Tongue (tissue), 2 donors: ENCODE data around the gene BCL10. TPM values are rescaled to one million over a fixed set of nuclear protein-coding genes. Genes with fewer than 3 reads are reported as not detected.
A peak's percentile ranks its signal among the peaks of the same experiment; 100 is the strongest.

Source experiments
- DNase-seq: peaks from one replicate; pipeline ENCODE4 v3.0.0-alpha.2; 2015
- total RNA-seq: library from RNA; depleted of rRNA; stranded (reverse); fragments of >200 nt; gene quantifications from one replicate; pipeline ENCODE4 v1.2.3, GENCODE V29; 2014

Gene BCL10
- total RNA-seq, 1 donor from 2014 or later: 15.9 TPM

DNA sequence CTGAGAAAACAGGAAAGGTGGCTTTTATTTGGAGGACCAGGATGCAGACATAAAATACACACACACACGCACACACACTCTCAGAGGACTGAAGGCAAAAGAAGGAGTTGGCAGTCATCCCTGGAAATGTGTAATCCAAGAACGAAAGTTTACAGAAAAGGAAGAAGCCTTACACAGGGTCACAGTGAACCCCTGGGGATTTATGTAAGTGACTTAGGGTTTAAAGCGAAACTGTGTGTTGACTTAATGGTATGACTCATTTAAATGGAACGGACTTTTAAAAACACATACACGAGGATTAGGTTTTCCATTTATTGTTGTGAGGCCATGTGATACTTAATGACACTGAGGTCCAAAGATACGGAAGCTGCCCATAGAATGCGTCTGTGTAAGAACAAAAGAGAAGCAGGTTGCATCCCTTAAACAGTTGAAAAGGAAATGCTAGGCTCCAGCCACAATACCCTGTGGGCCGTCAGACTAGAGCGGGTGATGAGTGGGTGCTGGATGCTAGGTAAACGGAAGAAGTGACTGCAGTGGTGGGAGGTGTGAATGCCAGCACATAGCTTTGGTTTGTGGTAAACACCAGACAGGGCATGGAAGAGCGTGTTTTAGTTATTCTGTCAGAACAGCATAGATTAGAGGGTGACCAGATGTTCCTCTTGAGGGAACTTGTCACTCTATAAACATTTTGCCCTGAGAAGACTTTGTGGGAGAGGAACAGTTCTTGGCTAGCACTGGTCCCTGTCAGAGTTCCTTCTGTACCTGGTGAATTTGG, 21.6 kb upstream of the BCL10 start:
- DNase-seq: peak; percentile 94

DNA sequence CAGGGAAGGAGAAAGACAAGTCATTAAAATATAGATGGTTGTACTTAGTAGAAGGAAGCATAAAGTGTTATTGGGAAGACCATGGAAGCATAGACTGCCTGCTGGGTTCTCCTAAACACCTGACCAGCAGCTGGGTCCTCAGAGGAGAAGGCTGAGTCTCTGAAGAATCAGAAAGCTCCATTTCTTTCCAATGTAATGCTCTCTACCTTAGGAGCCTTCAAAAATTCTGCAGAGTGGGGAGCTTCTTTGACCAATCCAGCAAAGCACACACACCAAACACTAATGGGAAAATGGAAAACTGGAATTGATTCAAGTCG, 21.1 kb upstream of the BCL10 start:
- no peak for DNase-seq

DNA sequence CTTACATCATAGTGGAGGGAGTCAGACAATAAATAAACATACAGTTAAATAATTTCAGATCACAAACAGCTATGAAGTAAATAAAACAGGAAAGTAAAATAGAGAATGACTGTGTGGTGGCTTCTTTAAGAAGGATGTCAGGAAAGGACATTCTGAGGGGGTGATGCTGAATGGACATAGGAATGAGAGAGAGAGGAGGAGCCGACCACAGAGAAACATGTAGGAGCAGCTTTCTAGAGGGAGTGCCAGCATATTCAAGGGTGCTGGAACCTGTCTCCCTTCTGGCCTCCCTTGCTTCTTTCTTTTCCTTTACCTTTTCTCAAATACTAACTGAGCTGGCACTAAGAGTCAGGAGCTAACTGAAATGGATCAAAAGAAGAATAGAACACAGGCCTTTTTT, 20.5 kb upstream of the BCL10 start:
- no peak for DNase-seq

DNA sequence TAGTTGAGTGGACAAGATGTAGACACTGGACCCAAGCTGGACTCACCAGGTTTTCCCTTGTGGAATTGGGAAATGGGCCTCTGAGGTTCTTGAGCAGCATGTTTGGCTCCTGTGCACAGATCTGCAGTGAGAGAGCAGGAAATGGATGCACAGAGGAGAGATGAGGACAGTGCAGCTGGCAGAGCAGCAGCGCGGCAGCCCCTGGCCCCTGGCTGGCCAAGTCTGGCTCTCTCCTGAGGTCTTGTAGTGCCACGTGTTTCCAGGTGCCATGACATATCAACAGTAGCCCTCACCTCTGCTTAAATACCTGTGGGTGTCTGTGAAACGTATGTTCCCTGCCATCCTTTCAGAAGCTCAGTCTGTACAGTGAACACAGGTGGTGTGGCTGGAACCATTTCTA, 19.2 kb upstream of the BCL10 start:
- DNase-seq: no peak

DNA sequence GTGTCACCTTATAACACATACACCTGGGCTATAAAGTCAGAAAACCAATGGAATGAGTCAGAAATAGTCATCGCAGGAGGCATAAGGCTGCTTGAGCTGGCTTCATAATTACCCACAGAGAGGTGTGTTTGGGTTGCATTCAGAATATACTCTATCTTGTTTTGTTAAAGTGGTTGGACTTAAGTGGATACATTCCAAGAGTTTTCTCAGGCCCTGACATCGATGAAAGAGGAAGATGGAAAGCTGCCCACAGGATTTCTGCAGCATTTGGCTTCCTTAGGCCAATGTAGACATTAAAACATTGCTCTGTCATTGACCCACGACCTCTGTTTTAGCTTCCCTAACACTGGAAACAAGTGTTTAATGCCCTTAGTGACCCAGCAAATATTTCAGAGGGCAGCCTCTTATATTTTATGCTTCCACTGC, 18.6 kb upstream of the BCL10 start:
- no peak for DNase-seq

DNA sequence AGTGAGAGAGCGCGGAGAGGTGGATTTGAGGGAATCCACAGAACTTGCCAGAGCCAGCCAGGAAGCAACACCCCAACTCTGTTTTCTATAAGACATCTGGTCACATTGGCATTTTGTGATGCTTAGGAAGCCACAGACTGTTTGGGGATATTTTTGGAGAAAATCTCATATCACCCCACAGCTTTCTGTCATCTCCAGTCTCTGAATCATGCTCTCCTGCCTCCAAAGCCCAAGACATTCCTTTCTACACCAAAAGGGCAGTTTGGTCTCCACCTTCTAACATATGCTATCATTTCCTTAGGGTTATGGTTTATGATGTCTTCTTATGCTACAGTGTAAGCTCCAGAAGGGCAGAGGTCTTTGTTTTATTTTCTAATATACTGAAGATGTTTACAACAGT, 14.4 kb upstream of the BCL10 start:
- DNase-seq: no peak

DNA sequence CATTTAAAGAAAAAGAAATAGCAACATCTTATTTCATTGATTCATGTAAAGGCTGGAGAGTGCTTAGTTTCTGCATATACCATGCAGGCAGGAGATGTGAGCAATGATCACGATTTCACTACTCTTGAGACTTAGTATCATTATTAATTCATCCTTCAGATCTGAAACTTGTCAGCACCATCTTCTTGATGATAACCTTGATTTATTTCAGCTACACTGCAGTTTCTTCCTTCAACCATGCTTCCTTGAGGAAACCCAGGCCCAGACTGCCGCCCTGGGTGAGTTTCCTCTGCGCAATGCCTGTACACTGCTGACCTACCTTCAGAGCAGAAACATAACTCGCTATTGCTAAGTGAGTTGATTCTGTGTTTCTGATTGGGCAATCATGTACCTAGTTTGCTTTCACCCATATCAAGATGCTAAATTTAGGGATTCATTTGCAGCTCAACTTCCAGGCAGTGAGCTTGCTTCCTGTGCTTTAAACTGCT, 13.5 kb upstream of the BCL10 start:
- DNase-seq: no peak

DNA sequence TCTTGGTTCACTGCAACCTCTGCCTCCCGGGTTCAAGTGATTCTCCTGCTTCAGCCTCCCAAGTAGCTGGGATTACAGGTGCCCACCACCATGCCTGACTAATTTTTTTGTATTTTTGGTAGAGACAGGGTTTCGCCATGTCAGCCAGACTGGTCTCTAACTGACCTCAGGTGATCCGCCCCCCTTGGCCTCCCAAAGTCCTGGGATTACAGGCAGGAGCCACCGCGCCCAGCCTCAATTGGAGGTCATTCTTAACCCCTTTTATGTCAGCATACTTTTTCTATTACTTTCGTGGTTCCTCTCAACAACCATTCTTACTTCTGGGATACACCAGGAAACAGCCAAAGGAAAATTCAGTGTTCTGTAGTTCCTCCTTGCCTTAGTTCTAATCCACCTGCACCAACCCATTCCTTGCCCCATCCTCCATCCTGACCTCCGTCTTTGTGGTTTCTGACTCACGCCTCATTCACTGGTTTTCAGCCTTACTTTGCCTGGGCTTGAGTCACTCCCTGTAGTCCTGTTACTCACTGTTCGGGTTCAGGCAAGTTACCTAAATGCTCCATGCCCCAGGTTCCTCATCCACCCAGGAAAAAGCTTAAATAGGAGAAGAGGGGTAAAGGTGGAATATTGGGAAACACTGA, 12.9 kb upstream of the BCL10 start:
- no peak for DNase-seq

DNA sequence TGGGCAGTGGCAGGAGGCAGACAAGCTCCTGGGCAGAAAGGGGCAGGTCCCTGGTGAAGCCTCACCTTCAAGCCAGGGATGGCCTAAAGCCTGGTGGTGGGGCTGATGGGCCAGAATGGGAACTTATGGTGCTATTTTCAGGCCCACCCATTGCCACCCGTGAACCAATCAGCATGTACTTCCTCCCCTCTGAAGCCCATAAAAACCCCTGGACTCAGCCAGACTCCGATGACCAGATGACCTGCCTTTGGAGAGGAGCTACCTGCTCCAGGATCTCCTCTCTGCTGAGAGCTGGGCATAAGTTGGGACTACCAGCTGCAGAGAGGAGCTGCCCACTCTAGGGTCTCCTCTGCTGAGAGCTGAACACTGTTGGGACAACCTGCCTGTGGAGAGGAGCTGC, 7.8 kb upstream of the BCL10 start:
- DNase-seq: no peak

DNA sequence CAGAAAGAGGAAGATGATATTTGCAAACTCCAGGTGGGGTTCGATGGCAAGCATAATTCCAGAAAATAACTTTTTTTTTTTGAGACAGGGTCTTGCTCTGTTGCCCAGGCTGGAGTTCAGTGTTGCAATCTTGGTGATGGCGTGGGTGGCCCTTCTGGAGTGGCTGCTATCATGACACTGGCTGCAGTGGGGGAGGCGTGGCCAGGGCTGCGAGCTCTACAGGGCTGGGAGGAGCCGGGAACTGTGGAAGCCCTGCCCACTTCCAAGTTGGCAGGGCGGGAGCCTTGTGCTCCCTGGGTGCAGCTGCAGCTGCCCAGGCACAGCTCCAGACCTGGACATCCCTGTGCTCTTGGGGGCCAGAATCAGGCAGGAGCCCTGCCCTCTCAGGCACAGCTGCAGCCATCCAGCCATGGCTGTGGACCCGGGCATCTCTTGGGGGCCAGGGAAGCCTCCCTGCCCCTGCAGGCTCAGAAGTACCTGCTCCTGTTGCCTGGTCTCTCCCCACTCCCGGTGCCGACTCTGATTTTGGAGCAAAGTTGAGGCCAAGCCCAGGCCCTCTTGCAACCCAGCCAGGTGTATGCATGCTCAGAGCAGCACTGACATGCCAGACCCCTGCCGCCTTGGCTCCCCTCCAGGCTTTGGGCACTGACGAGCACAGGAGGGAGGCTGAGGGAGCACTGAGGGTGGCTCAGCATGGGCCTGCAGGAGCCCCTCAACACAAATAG, 7.2 kb upstream of the BCL10 start:
- peak; percentile 51 for DNase-seq

DNA sequence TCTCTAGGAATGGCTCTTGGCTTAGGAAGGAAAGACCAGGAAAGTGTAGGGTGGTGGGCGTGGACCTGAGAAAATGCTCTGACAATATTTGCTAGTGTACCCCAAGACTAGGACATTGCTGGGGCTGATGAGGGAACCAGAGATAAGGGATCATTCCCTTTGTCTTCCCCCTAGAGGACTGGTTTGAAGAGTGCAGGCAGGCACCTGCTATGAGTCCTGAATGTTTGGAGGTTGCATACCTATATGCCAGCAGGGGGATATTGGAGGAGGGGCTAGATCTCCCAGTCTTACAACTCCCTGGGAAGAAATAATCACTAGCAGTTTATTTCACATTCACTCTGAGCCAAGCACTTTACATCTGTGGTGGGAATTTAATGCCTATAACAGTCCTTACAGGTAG, 6.0 kb upstream of the BCL10 start:
- DNase-seq: no peak

DNA sequence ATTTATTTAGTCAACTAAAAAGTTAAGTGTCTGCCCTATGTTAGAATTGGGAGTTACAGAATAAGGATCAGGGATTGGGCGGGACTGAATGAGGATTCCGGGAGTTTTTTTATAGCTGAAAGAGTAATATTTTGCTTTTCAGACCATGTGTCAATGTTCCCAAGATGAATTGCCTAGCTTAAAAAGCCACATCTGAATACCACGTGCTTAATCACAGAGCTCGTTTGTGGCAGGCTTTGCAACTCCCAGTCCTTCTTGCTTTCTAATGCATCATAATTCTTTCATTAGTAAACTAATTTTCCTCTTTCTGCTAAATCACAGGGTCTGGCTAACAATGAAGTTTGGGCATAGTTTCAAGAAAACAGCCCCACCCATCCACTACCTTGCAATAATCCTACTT, 4.2 kb upstream of the BCL10 start:
- DNase-seq: no peak

DNA sequence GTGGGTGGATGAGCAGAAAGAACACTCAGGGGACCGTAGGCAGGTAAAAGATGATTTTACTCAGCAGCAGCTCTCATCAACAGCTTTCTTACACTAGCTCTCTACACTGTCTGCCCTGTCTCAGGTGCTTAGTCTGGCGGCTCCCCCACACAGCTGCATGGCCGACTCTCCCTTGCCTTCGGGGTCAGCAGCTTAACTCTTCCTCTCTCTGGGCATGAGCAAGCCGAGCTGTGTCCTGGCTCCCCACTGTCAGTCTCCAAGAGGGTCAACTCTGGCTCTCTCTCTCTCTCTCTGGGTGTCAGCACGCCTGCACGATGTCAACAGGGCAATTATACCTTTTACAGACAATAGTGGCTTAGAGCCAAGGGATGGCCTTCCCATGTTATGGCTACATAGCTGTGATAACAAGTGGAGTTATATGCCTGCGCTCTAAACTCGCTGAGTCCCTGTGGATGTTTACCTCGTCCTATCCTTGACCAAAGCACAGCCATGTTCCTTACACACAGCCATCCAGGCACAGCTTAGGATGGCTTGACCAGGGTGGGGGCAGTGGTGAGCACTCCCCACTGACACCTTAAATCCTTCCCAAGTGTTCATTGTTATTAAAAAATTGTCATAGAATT, 3.1 kb upstream of the BCL10 start:
- no peak for DNase-seq

DNA sequence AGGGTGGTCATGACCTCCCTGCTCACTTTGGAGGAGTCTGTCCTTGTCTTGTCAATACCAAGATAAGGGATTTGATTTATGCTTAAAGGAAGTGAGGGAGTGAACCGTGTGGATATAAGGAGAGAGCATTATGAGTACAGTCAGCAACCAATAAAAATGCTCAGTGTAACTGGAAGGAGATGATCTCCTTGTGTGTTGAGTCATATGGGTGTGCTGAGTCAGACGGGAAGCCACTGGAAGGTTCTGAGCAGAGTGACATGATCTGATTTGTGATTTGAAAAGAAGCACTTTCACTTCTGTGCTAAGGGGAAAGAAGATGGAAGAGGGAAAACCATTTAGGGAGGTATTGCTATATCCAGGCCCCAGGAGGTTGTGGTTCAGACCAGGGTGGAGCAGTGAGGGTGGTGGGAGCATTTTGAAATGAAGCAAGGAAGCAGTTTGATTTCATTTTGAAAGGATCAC, 2.5 kb upstream of the BCL10 start:
- no peak for DNase-seq

DNA sequence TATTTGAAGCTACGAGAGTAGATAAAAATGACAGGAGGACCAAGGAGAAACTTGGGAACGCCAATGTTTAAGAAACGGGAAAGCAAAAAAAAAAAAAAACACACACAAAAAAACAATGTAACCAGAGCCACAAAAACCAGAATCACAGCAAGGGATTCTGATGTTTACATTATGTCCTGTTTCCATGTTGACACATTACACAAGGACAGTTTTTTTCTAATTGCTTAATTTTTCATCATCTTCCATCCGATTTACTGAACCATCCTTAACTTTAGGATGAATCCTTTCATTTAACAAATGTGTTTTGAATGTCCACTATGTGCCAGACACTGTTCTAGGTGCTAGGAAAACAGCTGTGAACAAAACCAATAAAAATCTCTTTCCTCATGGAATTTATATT, 1.4 kb upstream of the BCL10 start:
- DNase-seq: no peak

DNA sequence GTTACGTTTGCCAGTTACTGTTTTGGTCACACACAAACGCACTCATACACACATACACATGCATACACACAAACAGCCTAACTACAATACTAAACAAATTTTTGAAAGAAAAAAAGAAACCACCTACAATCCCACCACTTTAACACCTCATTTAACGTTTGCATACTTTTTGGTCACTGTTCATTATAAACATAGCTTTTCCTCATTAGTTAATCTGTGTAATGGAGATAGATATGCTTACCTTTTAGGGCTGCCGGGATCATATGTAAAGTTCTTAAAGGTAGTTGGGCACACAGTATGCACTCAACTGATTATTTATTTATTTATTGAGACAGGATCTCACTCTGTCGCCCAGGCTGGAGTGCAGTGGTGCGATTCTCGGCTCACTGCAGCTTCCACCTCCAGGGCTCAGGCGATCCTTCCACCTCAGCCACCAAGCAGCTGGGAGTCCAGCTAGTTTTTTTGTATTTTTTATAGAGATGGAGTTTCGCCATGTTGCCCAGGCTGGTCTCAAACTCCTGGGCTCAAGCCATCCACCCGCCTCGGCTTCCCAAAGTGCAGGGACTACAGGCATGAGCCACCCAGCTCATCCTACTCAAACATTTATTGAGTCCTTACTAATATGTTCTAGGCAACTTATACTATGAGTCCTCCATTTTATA, 677 bp upstream of the BCL10 start:
- no peak for DNase-seq

DNA sequence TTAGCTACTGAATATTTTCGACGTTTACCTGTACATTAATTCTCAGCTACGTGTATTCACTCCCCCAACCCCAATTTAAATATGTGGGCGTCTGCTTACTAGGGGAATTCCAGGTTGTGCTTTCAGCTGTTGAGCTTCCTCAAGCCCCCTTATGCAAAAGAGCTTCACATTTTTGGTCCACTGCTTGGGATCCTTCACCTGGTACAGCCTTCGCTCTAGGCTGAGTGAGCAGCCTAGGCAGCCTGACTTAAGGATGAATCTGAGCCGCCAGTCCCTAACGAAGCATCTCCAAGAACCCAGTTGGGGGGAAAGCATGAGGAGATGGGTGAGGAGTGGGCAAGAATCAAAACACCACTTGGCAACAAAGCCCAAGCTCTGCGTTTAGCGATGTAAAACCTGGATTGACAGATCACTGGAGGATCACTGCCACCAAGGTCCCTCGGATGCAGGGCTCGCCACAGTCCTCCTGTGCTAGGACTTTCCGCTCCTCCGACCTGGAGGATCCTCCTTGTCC, 674 bp downstream of the BCL10 start:
- DNase-seq: no peak

DNA sequence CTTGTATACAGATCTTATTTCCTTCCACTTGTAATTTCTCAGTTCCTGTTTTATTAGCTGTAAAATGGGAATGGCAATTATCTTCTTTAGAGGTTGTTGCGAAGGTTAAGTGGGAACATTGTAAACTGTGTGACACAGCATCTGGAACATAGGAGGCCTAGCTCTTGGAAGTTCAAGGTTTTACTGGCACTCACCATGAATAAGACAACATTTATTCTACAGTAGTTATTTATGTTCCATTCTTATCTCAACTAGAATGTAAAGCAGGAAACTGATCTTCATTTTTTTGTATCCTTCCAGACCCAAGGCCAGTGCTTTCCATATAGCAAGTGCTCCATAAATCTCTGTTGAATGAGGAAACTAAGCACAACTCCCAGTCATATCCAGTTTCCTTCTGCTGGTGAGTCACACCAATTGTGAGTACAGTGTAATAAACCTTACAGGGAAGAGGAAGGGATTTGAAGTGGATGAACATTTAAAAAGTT, 1.4 kb downstream of the BCL10 start:
- DNase-seq: peak; percentile 21

DNA sequence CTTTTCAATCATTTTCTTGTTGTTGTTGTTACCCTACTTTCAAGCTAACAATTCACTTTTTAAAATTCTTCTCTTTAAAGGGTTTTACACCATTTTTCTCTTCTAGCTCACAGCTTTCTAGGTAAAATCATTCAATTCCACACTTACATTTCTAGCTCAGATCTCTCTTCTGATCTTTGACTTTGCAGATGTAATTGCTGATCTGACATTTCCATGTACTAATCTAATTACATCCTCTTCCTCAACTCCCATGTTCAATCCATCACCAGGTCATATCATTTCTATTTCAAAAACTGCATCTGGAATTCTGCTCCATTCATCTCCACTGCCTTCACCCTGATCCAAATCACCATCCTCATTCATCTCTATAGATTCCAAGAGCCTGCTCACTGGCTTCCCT, 3.0 kb downstream of the BCL10 start:
- no peak for DNase-seq

DNA sequence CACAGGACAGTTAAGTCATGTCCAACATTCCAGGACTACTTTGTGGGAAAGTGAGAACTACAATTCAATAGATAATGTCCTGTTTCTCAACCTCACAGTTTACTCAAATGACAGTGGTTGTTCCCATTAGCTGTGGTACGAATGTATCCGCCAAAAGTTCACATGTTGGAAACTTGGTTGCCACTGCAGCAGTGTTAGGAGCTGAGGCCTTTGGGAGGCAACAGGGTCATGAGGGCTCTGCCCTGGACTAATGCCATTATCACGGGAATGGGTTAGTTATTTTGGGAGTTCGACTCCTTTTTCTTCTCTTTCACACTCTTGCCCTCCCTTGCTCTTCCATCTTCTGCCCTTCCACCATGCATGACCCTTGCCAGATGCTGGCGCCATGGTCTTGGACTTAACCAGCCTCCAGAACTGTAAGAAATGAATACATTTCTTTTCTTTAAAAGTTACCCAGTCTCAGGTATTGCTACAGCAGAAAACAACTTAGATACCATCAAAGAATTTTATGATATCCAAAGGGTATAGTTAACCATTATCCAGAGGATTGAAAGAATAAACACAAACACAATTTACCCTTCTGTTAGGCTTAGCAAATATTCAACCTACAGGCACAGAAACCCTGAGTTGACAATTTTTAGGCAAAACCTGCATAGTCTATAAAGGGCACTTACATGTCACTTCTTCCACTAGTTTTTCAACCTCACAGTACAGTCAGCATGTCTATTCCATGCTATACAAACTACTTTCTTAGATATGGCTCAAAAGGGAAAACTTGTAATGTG, 7.4 kb downstream of the BCL10 start:
- DNase-seq: no peak

DNA sequence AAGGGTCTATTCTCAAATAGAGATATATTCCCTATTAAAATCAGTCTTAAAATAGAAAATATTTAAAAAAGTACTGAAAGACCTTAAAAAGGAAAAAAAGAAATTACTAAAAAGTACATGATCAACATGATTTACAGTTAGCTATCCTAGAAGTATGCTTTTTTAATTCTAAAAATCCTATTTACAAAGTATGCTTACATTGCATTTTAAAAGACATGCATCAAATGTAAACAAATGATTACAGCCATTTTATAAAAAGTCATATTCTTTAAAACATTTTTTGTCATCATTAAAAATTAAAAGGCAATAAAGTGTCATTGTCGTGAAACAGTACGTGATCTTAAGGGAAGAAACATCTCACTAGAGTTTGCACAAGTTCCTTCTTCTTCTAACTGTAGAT, 9.1 kb downstream of the BCL10 start:
- no peak for DNase-seq
